SH-SY5Y (cell line): ENCODE results near the gene IL3.

Experiments
- GATA2 ChIP-seq: IDR thresholded peaks from 2 replicates; pipeline ENCODE4 v1.6.1; 2011; ENCODE audit warnings: mild to moderate bottlenecking, low read depth, low read length
- GATA3 ChIP-seq: IDR thresholded peaks from 2 replicates; pipeline ENCODE4 v1.6.1; 2011; ENCODE audit warnings: low read depth, mild to moderate bottlenecking, low read length, moderate library complexity

GRCh38 chr5:132049559-132049958, 10.9 kb upstream of the IL3 start:
- TF ChIP-seq GATA3 (no peak), GATA2 (no peak)
